OCI-LY1 (cell line): ENCODE data around the gene CENPT.

Experiments
- H2AFZ ChIP-seq: fragments of 200-600 bp; sonication (generic), shearing (Covaris generic); 2 replicates; pipeline ENCODE4 v1.6.0; 2014; ENCODE audit warnings: antibody characterized with exemption, mild to moderate bottlenecking, low read length
- H3F3A ChIP-seq: fragments of 200-600 bp; sonication (generic), shearing (Covaris generic); 2 replicates; pipeline ENCODE4 v1.6.0; 2014; ENCODE audit warnings: mild to moderate bottlenecking, antibody characterized with exemption, low read length, moderate library complexity; ENCODE audit not compliant: insufficient read depth
- H3K27ac ChIP-seq: fragments of 200-600 bp; sonication (generic); 2 replicates; pipeline ENCODE4 v1.5.1; 2014; ENCODE audit warnings: low read length, mixed run types, mild to moderate bottlenecking, low read depth; ENCODE audit not compliant: poor library complexity, severe bottlenecking
- H3K27me3 ChIP-seq: fragments of 200-600 bp; sonication (generic); 2 replicates; pipeline ENCODE4 v1.6.0; 2014; ENCODE audit warnings: antibody characterized with exemption, mild to moderate bottlenecking, low read length, moderate library complexity; ENCODE audit not compliant: insufficient read depth
- H3K36me3 ChIP-seq: fragments of 200-600 bp; sonication (generic); 2 replicates; pipeline ENCODE4 v1.6.1; 2014; ENCODE audit warnings: mild to moderate bottlenecking, antibody characterized with exemption, low read length, moderate library complexity, mixed read lengths; ENCODE audit not compliant: insufficient read depth
- H3K4me1 ChIP-seq: fragments of 200-600 bp; sonication (generic); 2 replicates; pipeline ENCODE4 v1.5.1; 2014; ENCODE audit warnings: mild to moderate bottlenecking, low read length, moderate library complexity; ENCODE audit not compliant: insufficient read depth, severe bottlenecking
- H3K4me2 ChIP-seq: fragments of 200-600 bp; sonication (generic), shearing (Covaris generic); 2 replicates; pipeline ENCODE4 v1.6.1; 2014; ENCODE audit warnings: low read length
- H3K4me3 ChIP-seq: fragments of 200-600 bp; sonication (generic); 2 replicates; pipeline ENCODE4 v1.5.1; 2014; ENCODE audit warnings: low read length, low read depth, mild to moderate bottlenecking, mixed read lengths; ENCODE audit not compliant: poor library complexity, severe bottlenecking
- H3K79me2 ChIP-seq: fragments of 200-600 bp; shearing (Covaris generic); 2 replicates; pipeline ENCODE4 v1.6.1; 2016; ENCODE audit warnings: mixed run types, low read length, mixed read lengths; ENCODE audit not compliant: insufficient read depth
- H3K9ac ChIP-seq: fragments of 200-600 bp; sonication (generic), shearing (Covaris generic); 2 replicates; pipeline ENCODE4 v1.6.1; 2014; ENCODE audit warnings: mild to moderate bottlenecking, low read length, mixed read lengths
- H3K9me2 ChIP-seq: fragments of 200-600 bp; sonication (generic), shearing (Covaris generic); 2 replicates; pipeline ENCODE4 v1.6.1; 2014; ENCODE audit warnings: low read depth, mild to moderate bottlenecking, low read length, mixed read lengths
- H3K9me3 ChIP-seq: fragments of 200-600 bp; shearing (Covaris generic); 2 replicates; pipeline ENCODE4 v1.6.1; 2014; ENCODE audit warnings: low read length, mixed read lengths
- H4K20me1 ChIP-seq: fragments of 200-600 bp; sonication (generic), shearing (Covaris generic); 2 replicates; pipeline ENCODE4 v1.6.0; 2016; ENCODE audit warnings: mild to moderate bottlenecking, low read length; ENCODE audit not compliant: insufficient read depth
- EZH2 ChIP-seq: fragments of 200-600 bp; sonication (generic), shearing (Covaris generic); IDR thresholded peaks from 2 replicates; pipeline ENCODE4 v1.8.0; 2017; ENCODE audit warnings: borderline replicate concordance, mixed run types, mild to moderate bottlenecking, antibody characterized with exemption, low read length, moderate library complexity, mixed read lengths
- TF ChIP-seq, protein P1 (sequence below): fragments of 200-600 bp; sonication (generic), shearing (Covaris generic); IDR thresholded peaks from 2 replicates; pipeline ENCODE4 v1.5.1; 2017; ENCODE audit warnings: mild to moderate bottlenecking, antibody characterized with exemption, low read length, moderate library complexity, mixed read lengths

CENPT gene

GRCh38 chr16:67825119-67825518 is 22.4 kb downstream of the CENPT start:
- no peaks in the 10 kb centered on the region for H3K27me3 ChIP-seq
- H3K9me2 ChIP-seq: no peaks in the 10 kb centered on the region

GRCh38 chr16:67822511-67822910 is 25.0 kb downstream of the CENPT start:
- Histone ChIP-seq H3K4me3 (no peak overlapping the region), H3K9me3 (no peaks in the 10 kb centered on the region), H3K9me2 (no peaks in the 10 kb centered on the region), H3K27me3 (no peaks in the 10 kb centered on the region), H3K4me1 (peaks cover 7% of the 10 kb centered on the region), H3K27ac (no peak overlapping the region), H3K79me2 (no peaks in the 10 kb centered on the region), H3K4me2 (no peak overlapping the region), H3K9ac (no peak overlapping the region), H3F3A (no peaks in the 10 kb centered on the region), H4K20me1 (no peaks in the 10 kb centered on the region), H3K36me3 (0 out of 2 replicates have a peak, but pooled peaks cover 8% of the 10 kb centered on the region), H2AFZ (no peak overlapping the region)
- TF ChIP-seq EZH2: no peak
- TF ChIP-seq, protein P1, sequence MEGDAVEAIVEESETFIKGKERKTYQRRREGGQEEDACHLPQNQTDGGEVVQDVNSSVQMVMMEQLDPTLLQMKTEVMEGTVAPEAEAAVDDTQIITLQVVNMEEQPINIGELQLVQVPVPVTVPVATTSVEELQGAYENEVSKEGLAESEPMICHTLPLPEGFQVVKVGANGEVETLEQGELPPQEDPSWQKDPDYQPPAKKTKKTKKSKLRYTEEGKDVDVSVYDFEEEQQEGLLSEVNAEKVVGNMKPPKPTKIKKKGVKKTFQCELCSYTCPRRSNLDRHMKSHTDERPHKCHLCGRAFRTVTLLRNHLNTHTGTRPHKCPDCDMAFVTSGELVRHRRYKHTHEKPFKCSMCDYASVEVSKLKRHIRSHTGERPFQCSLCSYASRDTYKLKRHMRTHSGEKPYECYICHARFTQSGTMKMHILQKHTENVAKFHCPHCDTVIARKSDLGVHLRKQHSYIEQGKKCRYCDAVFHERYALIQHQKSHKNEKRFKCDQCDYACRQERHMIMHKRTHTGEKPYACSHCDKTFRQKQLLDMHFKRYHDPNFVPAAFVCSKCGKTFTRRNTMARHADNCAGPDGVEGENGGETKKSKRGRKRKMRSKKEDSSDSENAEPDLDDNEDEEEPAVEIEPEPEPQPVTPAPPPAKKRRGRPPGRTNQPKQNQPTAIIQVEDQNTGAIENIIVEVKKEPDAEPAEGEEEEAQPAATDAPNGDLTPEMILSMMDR: no peak

More at GRCh38 chr16:67825119-67825518, 22.4 kb downstream of the CENPT start:
- peaks cover 34% of the 10 kb centered on the region; the same call in 1 of the 2 replicates for H3K36me3 ChIP-seq
- no peak overlapping the region for H3K4me2 ChIP-seq
- H3K4me3 ChIP-seq: no peak overlapping the region
- H3K79me2 ChIP-seq: no peaks in the 10 kb centered on the region
- no peak overlapping the region for H2AFZ ChIP-seq
- TF ChIP-seq, protein P1: no peak
- no peak for TF ChIP-seq EZH2
- no peaks in the 10 kb centered on the region for H4K20me1 ChIP-seq
- peaks cover 7% of the 10 kb centered on the region for H3K4me1 ChIP-seq
- no peak overlapping the region for H3K27ac ChIP-seq
- H3F3A ChIP-seq: no peaks in the 10 kb centered on the region
- no peak overlapping the region for H3K9ac ChIP-seq
- no peaks in the 10 kb centered on the region for H3K9me3 ChIP-seq

DNA sequence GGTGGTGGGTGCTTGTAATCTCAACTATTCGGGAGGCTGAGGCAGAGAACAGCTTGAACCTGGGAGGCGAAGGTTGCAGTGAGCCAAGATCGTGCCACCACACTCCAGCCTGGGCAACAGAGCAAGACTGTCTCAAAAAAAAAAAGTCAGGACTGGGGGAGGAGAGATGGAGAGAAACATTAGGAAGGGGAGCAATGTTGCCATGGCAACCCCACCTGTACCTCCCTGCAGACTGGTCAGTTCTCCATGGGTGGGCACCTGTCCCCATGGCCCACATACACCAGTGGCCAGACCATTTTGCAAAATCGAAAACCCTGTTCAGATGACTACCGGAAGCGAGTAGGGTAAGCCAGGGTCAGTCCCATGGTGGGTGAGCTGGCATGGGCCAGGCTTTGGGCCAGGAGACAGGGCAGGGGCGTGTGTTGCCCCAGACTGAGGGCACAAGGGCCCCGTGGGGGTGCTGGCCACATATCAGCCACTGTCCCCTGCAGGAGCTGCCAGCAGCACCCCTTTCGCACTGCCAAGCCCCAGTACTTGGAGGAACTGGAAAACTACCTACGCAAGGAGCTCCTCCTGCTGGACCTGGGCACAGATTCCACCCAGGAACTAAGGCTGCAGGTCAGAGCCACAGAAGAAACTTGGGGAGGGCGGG is 26.8 kb downstream of the CENPT start:
- no peaks in the 10 kb centered on the region for H3K79me2 ChIP-seq
- H3K9me2 ChIP-seq: no peaks in the 10 kb centered on the region
- H3K9me3 ChIP-seq: no peaks in the 10 kb centered on the region
- H3K27me3 ChIP-seq: no peaks in the 10 kb centered on the region
- H3K9ac ChIP-seq: no peak overlapping the region
- H4K20me1 ChIP-seq: no peaks in the 10 kb centered on the region
- H3K4me2 ChIP-seq: no peak overlapping the region
- H3F3A ChIP-seq: no peaks in the 10 kb centered on the region
- H3K4me1 ChIP-seq: peaks cover 11% of the 10 kb centered on the region
- H3K36me3 ChIP-seq: no peaks in the 10 kb centered on the region
- H3K27ac ChIP-seq: no peak overlapping the region
- no peak overlapping the region for H2AFZ ChIP-seq
- H3K4me3 ChIP-seq: no peak overlapping the region
- TF ChIP-seq EZH2: no peak
- TF ChIP-seq, protein P1: no peak
